Fibroblast of villous mesenchyme (primary cell): ENCODE data around the gene FYN. TPM values are rescaled to one million over a fixed set of nuclear protein-coding genes. Genes with fewer than 3 reads are reported as not detected.

Experiments used
- DNase-seq: peaks from one replicate; pipeline ENCODE4 v3.0.0-alpha.2; 2010; ENCODE audit warnings: low read depth
- H3K4me3 ChIP-seq: 2 replicates; pipeline ENCODE4 v1.5.1; 2011; ENCODE audit warnings: low read depth, mild to moderate bottlenecking, low read length
- total RNA-seq: library from RNA; depleted of rRNA; stranded (reverse); fragments of >200 nt; gene quantifications from 2 replicates; pipeline ENCODE4 v1.2.3, GENCODE V29; 2012
- TF ChIP-seq, protein P1 (sequence below): IDR thresholded peaks from 2 replicates; pipeline ENCODE4 v1.5.1; 2012; ENCODE audit warnings: low read depth, mild to moderate bottlenecking, low read length; ENCODE audit not compliant: insufficient read depth

FYN gene
- total RNA-seq, 1 donor, result 26.8 TPM

DNA sequence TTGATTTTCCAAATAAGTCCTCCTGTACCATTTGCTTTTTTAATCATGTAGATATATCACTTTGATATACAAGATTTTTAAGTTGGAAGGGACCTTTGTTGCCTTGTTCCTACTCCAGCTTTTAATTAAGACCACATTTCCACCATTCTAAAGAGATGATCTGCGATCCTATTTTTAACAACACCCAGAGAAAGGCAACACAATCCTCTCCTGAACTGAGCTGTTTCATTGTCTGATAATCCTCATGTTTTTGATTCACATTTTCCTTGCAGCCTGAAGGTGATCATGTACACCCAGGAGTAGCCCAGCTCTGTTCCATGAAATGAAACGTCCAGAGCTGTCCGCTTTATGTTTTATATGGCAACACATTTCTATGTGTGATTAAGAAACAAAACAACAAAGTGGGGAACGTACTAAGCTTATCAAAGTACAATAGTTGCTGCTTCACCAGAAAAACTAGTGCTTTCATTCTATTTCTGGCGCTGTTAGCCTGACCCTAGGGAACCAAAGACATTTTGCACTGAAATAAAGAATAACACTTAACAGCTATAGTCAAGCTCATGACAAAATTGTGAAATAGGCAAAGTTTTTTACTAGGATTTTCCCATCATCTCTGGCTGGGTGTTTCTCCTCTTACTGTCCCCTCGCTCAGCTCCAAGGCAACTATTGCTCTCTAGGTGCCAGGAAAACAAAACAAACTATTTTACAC is 245.0 kb downstream of the FYN start:
- peak; percentile 56 for DNase-seq
- no peak overlapping the region for H3K4me3 ChIP-seq
- TF ChIP-seq, protein P1, sequence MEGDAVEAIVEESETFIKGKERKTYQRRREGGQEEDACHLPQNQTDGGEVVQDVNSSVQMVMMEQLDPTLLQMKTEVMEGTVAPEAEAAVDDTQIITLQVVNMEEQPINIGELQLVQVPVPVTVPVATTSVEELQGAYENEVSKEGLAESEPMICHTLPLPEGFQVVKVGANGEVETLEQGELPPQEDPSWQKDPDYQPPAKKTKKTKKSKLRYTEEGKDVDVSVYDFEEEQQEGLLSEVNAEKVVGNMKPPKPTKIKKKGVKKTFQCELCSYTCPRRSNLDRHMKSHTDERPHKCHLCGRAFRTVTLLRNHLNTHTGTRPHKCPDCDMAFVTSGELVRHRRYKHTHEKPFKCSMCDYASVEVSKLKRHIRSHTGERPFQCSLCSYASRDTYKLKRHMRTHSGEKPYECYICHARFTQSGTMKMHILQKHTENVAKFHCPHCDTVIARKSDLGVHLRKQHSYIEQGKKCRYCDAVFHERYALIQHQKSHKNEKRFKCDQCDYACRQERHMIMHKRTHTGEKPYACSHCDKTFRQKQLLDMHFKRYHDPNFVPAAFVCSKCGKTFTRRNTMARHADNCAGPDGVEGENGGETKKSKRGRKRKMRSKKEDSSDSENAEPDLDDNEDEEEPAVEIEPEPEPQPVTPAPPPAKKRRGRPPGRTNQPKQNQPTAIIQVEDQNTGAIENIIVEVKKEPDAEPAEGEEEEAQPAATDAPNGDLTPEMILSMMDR, result no peak

DNA sequence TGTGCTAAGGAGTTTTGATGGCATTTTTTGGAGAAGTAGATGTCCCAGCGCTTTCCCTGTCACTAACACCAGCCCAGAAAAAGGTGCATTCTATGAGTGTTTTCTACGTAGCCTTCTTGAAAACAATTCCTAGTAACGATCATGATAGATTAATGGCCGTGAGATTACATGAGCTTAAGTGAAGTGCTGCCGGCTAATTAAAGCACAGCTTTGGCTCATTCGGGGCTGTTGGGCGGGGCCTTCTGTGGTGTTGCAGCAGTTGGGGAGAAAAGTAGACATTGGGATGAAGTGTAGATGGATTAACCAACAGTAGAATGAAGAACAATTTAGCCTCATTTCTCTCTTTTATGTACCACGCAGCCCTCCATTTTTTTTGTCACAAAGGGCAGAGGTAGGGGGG is 246.8 kb downstream of the FYN start:
- TF ChIP-seq, protein P1, result no peak
- H3K4me3 ChIP-seq, result no peak overlapping the region
- DNase-seq, result no peak

DNA sequence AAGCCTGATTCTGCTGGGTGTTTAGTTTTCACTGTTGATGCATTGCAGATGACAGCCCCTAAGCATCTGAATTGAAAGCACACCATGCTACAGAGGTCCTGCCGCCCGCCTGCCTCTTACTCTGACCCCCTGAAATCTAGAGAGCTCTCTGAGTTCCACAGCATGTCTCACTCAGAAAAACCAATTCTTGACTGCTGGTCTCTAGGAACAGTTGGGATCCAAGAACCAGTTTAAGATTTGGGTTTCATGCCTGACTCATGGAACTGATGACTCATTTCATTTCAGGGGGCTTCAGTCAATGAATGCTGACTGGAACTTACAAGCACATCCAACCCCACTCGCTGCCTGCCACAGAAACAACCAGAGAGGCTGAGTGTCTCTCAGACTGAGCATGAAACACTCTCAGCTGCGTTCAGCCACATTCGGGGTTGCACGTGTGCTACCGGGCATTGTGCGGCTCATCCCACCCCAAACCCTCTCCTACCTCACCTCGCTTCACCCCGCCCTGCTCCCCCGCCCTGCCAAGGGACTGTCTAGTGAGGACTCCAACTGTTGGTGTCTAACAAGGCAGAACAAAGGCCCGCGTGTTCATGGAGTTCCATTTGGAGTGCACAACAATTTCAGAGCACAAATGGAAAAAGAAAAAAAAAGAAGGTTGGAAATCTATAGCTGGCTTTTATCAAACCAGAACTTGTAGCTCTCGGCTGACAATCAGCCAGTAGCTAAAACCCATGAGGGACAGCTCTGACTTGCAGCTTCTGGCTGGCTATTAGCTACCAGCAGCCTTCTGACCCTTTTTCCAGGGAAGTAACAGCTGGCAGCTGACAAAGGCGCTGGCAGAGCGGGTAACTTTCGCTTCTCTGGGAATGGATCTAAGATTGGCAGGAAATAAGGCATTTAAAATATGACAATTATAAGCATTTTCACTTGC is 247.5 kb downstream of the FYN start:
- no peak for DNase-seq
- TF ChIP-seq, protein P1, result no peak
- no peak overlapping the region for H3K4me3 ChIP-seq

DNA sequence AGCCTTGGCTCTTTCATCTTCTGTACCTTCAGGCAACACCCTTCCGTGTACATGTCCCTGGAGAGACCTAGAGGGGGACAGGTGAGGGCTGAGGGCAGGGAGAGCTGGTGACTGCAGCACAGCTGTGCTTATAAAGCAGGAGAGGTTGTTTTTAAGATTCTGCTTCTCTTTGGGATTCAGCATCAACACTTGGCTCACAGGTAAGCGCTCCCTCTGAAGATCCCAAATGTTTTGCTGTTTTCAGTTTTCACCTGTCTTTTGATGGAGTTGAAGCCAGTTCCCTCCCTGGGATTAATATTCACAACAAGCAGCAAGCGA is 248.2 kb downstream of the FYN start:
- TF ChIP-seq, protein P1, result no peak
- no peak for DNase-seq
- H3K4me3 ChIP-seq, result no peak overlapping the region

DNA sequence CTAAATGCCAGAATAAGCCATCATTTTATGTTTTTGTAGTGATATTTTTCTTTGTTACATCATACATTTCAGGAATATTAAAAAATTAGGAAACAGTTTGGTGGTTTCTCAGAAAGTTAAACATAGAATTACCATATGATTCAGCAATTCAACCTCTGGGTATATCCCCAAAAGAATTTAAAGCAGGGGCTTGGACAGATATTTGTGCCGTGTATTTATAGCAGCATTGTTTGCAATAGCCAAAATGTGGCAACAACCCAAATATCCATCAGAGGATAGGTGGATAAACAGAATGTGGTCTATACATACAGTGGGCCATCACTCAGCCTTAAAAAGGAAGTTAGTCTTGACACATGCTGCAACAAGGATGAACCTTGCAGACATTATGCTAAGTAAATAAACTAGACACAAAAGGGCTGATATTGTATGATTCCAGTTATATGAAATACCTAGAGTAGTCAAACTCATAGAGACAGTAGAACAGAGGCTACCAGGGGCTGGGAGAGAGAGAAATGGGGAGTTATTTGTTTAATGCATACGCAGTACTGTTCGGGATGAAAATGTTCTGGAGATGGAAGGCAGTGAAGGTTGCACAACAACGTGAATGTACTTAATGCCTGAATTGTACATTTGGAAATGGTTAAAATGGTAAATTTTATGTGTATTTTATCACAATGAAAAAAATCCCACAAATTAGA is 248.7 kb downstream of the FYN start:
- H3K4me3 ChIP-seq, result no peak overlapping the region
- TF ChIP-seq, protein P1, result no peak
- DNase-seq, result no peak

DNA sequence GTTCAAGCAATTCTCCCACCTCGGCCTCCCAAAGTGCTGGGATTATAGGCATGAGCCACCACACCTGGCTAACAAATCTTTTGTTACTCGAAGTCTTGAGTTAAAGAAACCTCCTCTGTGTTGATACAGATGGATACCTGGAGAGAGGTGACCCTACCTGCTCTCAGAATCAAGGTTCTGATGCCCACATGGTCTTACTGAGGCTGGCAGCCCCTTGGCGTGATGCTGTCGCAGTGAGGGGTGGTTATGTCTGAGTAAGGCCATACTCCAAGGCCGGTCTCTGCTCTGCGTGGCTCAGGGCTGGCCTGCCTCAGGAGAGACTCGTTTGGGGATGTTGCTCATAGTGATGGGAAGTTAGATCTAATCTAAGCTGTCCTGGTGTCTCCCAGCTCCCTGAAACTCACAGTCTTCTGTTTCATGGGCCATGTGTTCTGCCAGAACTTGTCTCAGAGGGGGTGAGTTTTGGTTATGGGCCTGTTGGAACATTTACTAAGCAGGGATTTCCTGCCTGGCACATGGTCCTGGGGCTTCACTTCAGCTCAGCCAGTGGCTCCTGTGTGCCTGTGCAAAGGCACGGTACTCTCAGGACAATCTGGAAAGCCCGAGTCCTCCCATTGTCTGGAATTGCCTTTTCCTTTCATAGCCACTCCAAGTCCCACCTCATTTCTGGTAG is 250.1 kb downstream of the FYN start:
- no peak for DNase-seq
- TF ChIP-seq, protein P1, result no peak
- H3K4me3 ChIP-seq, result no peak overlapping the region
